Lower lobe of right lung (tissue), 2 donors: ENCODE data around the gene NPC1L1. TPM values are rescaled to one million over a fixed set of nuclear protein-coding genes. Genes with fewer than 3 reads are reported as not detected.

ENCODE experiments used
- ATAC-seq, 2 donors: fragments of 200-7000 bp; cut with Tn5 transposase; one replicate each; pipeline ENCODE4 v1.9.1; 2020 to 2022; ENCODE audit warnings: mild to moderate bottlenecking in 2 of 2, moderate library complexity in 2 of 2
- DNase-seq: peaks from one replicate; pipeline ENCODE4 v3.0.0-alpha.2; 2020
- H3K27ac ChIP-seq: fragments of 200-600 bp; one replicate; pipeline ENCODE4 v1.8.0; 2022
- H3K27me3 ChIP-seq: fragments of 200-600 bp; one replicate; pipeline ENCODE4 v1.8.0; 2022; ENCODE audit warnings: low read depth
- H3K36me3 ChIP-seq: fragments of 200-600 bp; one replicate; pipeline ENCODE4 v1.8.0; 2022; ENCODE audit warnings: mild to moderate bottlenecking
- H3K4me1 ChIP-seq: fragments of 200-600 bp; one replicate; pipeline ENCODE4 v1.8.0; 2022
- H3K4me3 ChIP-seq: fragments of 200-600 bp; one replicate; pipeline ENCODE4 v1.8.0; 2022; ENCODE audit warnings: mild to moderate bottlenecking
- H3K9me3 ChIP-seq: fragments of 200-600 bp; one replicate; pipeline ENCODE4 v1.8.0; 2022
- CTCF ChIP-seq: fragments of 200-600 bp; IDR thresholded peaks from one replicate; pipeline ENCODE4 v1.8.0; 2022; ENCODE audit warnings: antibody characterized with exemption, mild to moderate bottlenecking
- intact Hi-C: fragments of 100-400 bp; cut with DNase I; formaldehyde crosslinking; loops from one replicate; pipeline ENCODE4 v1.11.0; 2022
- long read RNA-seq: library from polyadenylated mRNA; unstranded; transcript quantifications from one replicate; pipeline ENCODE4 v2.0.0, GENCODE V29; 2021
- total RNA-seq: library from RNA; stranded (reverse); fragmentation: NEBNext Ultra II Directional; extraction: Animal tissue kit (Norgen Biotek cat#: 25700); gene quantifications from one replicate; pipeline ENCODE4 v1.2.1, GENCODE V29; 2021
- donor health status: DM: no; HTN: yes; CAD: no; lungs with severe emphysema.

Gene NPC1L1
- total RNA-seq = 0.21 TPM
- long read RNA-seq = 0 reads

GRCh38 chr7:44541028-44541869 is at the start of gene NPC1L1:
Gene NPC1L1, minus strand, starts transcription at chr7:44541330. Its CDS starts 71 bp downstream, at chr7:44541259.
- intact Hi-C loops = no loop called here
- H3K4me1 ChIP-seq = no peaks in the 10 kb centered on the region
- TF ChIP-seq CTCF = no peak
- H3K27ac ChIP-seq = no peak within 1 kb of the TSS
- no peak for DNase-seq
- H3K4me3 ChIP-seq = no peak within 1 kb of the TSS
- H3K27me3 ChIP-seq = no peaks in the 10 kb centered on the region
- ATAC-seq = no peak
- no peaks in the 10 kb centered on the region for H3K9me3 ChIP-seq
- H3K36me3 ChIP-seq = no peaks in the 10 kb centered on the region

GRCh38 chr7:44590910-44591309 is 49.8 kb upstream of the NPC1L1 start:
- DNase-seq = no peak
- Histone ChIP-seq H3K27ac (no peak overlapping the region), H3K4me1 (no peaks in the 10 kb centered on the region), H3K36me3 (no peaks in the 10 kb centered on the region), H3K27me3 (no peaks in the 10 kb centered on the region), H3K4me3 (no peak overlapping the region), H3K9me3 (no peaks in the 10 kb centered on the region)
- intact Hi-C loops = no loop called here
- no peak for ATAC-seq
- TF ChIP-seq CTCF = no peak

DNA sequence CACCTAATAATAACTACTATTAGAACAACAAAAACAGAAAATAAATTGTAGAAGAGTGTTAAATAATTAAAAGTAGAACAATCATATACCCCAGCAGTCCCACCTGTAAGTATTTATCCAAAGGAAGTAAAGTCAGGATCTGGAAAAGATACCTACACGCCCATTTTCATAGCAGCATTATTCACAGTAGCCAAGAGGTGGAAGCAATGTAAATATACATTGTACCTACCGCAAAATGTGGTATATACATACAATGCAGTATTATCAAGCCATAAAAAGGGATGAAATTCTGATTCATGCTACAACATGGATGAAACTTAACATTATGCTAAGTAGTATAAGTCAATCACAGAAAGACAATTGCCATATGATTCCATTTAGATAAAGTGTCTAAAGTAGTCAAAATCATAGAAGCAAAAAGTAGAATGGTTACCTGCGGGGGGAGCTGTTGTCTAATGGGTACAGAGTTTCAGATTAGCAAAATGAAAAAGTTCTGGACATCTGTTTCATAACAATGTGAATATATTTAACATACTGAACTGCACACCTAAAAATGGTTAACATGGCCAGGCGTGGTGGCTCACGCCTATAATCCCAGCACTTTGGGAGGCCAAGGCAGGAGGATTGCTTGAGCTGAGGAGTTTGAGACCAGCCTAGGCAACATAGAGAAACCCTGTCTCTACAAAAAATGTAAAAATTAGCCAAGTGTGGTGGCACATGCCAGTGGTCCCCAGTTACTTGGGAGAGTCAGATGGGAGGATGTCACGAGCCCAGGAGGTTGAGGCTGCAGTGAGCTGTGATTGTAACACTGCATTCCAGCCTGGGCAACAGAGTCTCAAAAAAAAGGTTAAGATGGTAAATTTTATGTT is 46.9 kb upstream of the NPC1L1 start:
- DNase-seq (no peak), ATAC-seq (peak; percentile 80 to 87)
- TF ChIP-seq CTCF = peak; percentile 67
- intact Hi-C loops = no loop called here
- Histone ChIP-seq H3K9me3 (no peaks in the 10 kb centered on the region), H3K4me1 (no peaks in the 10 kb centered on the region), H3K27ac (no peak overlapping the region), H3K27me3 (no peaks in the 10 kb centered on the region), H3K36me3 (no peaks in the 10 kb centered on the region), H3K4me3 (no peak overlapping the region)

DNA sequence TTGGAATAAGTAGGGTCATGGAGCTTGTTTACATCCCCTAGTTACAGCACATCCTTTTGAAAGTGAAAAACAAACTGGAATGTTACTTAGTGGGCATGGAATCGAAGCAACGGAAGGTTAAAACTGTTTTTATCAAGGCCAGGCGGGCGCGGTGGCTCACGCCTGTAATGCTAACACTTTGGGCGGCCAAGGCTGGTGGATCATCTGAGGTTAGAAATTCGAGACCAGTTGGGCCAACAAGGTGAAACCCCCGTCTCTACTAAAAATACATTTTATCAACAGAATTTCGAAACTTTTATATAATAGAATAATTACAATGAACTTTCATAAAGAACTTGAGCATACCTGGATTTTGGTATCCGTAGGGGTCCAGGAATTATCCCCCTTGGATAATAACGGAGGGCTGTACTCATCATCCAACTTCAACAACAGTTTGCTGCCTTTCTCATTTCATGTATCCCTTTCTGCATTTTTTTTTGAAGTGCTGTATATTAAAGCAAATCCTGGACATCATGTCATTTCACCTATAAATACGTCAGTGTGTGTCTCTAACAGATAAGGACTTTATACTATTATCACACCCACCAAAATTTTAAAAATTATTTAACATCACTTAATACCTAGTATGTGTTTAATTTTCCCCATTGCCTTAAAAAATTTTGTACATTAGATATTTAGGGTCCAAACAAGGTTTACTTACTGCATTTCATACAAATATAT is 42.2 kb upstream of the NPC1L1 start:
- ATAC-seq (no peak), DNase-seq (no peak)
- H3K27ac ChIP-seq = peak overlapping the region; percentile 99
- H3K9me3 ChIP-seq = no peaks in the 10 kb centered on the region
- no peak for TF ChIP-seq CTCF
- peaks cover 27% of the 10 kb centered on the region for H3K36me3 ChIP-seq
- peak overlapping the region; percentile 80 for H3K4me3 ChIP-seq
- H3K4me1 ChIP-seq = peaks cover 21% of the 10 kb centered on the region
- no peaks in the 10 kb centered on the region for H3K27me3 ChIP-seq
- intact Hi-C loops = no loop called here
